ENCODE data around the gene BHLHA9. TPM values are rescaled to one million over a fixed set of nuclear protein-coding genes. Genes with fewer than 3 reads are reported as not detected.

BHLHA9 gene
- total and polyA plus RNA-seq, 7 experiments from 2014 or later = not detected

DNA sequence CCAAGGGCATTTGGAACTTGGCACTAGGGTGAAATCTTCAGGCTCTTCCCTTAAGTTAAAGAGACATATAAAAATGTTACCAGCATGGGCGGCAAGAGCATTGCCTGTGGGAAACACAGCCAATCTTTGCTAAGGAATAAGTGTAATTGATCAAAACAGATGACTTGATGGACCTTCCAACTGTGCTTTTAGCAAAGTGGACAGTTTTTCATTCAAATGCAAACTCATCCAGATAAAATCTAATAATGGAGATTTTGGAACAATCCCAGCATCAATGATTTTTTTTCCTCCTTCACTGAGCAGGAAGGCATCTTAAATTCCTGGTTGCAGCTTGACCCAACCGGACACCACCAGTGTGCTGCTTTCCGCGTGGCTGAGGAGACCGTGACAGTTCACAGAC, 42.9 kb upstream of the BHLHA9 start:
- Histone ChIP-seq H3K9me3 (ENCODE audit: control insufficient read depth in 2 of 3, low read length in 3 of 3) (no peaks in the 10 kb centered on the region), H3K4me3 (ENCODE audit: low read length) (no peak overlapping the region), H3K27ac (ENCODE audit: low read depth, low read length) (no peak overlapping the region), H3K4me1 (ENCODE audit: control insufficient read depth in 2 of 2, insufficient read depth in 2 of 2, low read length in 2 of 2) (peaks cover 0 to 7% of the 10 kb centered on the region in 2 donors), H3K36me3 (ENCODE audit: control insufficient read depth in 2 of 3, insufficient read depth in 3 of 3, low read length in 3 of 3) (no peaks in the 10 kb centered on the region), H3K27me3 (ENCODE audit: control insufficient read depth in 2 of 2, insufficient read depth in 2 of 2, low read length in 2 of 2) (peaks cover 0 to 6% of the 10 kb centered on the region in 2 donors)
- peaks cover 10 to 22% (median 17%) of the 10 kb centered on the region in 7 donors for H3K4me1 Mint-ChIP-seq
- ChIA-PET POLR2A (no interaction called here), CTCF (no interaction called here)
- peaks cover 38 to 57% (median 39%) of the 10 kb centered on the region in 5 donors for H3K27me3 Mint-ChIP-seq
- H3K9me3 Mint-ChIP-seq = peaks cover 0 to 3% (median 0%) of the 10 kb centered on the region in 11 donors
- H3K4me3 Mint-ChIP-seq = peak overlapping the region in 9 of 10 donors; percentile 78 to 92 (median 82)
- no peak for DNase-seq
- no peak for ATAC-seq
- H3K27ac Mint-ChIP-seq = no peak overlapping the region
- intact Hi-C loops (cut with micrococcal nuclease) = no loop called here
- peaks cover 0 to 4% (median 3%) of the 10 kb centered on the region in 5 donors for H3K36me3 Mint-ChIP-seq

DNA sequence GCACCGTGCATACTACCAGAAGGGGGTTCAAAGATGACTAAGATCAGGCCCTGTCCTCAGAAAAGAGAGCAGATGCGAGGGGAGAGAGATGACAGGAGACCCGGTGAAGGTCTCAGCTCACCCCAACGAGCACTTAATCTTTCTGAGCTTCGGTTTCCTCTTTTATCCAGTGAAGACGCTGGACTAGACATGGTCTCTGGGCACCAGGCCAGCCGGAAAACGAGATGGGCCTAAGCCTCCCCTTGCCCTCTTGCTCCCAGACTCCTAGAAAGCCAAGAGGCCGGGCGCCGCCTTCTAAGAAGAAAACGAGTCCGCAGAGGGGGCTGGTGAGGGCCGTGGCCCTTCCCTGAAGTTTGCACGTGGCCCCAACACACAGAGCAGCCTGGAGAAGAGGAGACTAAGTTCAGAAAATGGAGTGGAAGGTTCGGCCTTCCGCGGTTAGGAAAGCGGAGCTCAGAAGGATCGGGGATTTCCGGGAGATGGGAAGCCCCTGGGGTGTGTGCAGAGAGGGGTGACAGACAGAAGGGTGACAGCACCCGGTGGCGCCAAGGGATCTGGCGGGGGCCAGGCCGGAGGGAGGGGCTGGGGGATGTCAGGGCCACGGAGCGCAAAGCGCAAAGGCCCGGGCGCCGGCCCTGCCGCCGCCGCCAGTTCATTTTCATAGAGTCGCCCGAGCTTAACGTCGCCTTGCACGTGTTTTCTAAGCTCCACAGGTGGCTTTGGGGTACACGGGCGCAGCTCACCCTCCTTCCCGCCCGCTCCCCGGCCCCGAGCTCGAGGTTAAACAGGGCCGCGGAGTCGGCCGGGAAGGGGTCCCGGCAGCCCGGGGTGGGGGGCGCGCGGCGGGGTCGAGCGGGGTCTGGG, 42.1 kb upstream of the BHLHA9 start:
- DNase-seq (peak in 4 of 9 donors; percentile 10 to 23 (median 12)), ATAC-seq (peak; percentile 68)
- Histone ChIP-seq H3K4me1 (ENCODE audit: control insufficient read depth in 2 of 2, insufficient read depth in 2 of 2, low read length in 2 of 2) (peaks cover 0 to 7% of the 10 kb centered on the region in 2 donors), H3K9me3 (ENCODE audit: control insufficient read depth in 2 of 3, low read length in 3 of 3) (no peaks in the 10 kb centered on the region), H3K27ac (ENCODE audit: low read depth, low read length) (no peak overlapping the region), H3K27me3 (ENCODE audit: control insufficient read depth in 2 of 2, insufficient read depth in 2 of 2, low read length in 2 of 2) (peaks cover 0 to 6% of the 10 kb centered on the region in 2 donors), H3K4me3 (ENCODE audit: low read length) (no peak overlapping the region), H3K36me3 (ENCODE audit: control insufficient read depth in 2 of 3, insufficient read depth in 3 of 3, low read length in 3 of 3) (no peaks in the 10 kb centered on the region)
- CTCF ChIA-PET = no interaction called here
- POLR2A ChIA-PET = no interaction called here
- H3K36me3 Mint-ChIP-seq = peaks cover 0 to 4% (median 3%) of the 10 kb centered on the region in 5 donors
- H3K4me1 Mint-ChIP-seq = peaks cover 10 to 22% (median 17%) of the 10 kb centered on the region in 7 donors
- H3K27ac Mint-ChIP-seq = peak overlapping the region in 5 of 9 donors; percentile 23 to 86 (median 62)
- H3K4me3 Mint-ChIP-seq = peak overlapping the region; percentile 78 to 92 (median 83)
- H3K27me3 Mint-ChIP-seq = peaks cover 43 to 61% (median 46%) of the 10 kb centered on the region in 5 donors
- intact Hi-C loops (cut with micrococcal nuclease) = no loop called here
- H3K9me3 Mint-ChIP-seq = peaks cover 0 to 3% (median 0%) of the 10 kb centered on the region in 11 donors

DNA sequence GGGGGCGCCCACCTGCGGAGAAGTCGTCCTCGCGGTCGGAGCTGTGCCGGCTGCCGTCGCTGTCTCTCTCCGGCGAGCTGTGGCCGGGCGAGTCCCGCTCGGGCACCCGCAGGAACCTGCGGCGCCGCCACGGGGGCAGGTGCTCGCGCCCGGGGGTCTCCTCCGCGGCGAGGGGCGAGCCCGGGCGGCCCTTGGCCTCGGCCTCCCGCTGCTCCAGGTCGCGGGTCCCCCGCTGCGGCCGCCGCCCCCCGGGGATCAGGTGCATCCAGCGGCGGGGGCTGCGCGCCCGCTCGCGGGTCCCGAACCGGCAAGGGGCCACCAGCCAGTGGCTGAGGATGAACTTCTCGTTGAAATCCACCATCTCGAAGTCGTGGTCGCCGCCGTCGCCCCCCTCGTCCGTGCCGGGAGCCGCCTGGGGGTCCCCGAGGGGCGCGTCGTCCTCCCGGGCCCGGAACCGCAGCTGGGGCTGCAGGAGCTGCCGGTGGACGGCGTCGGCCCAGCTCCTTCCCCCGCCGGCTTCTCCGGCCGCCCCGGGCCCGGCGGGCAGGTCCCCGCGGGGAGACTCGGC, 41.4 kb upstream of the BHLHA9 start:
- Mint-ChIP-seq H3K4me1 (peaks cover 10 to 22% (median 17%) of the 10 kb centered on the region in 7 donors), H3K27ac (no peak overlapping the region), H3K36me3 (peaks cover 0 to 4% (median 3%) of the 10 kb centered on the region in 5 donors), H3K27me3 (peaks cover 41 to 62% (median 47%) of the 10 kb centered on the region in 5 donors), H3K9me3 (peaks cover 0 to 3% (median 0%) of the 10 kb centered on the region in 11 donors), H3K4me3 (peak overlapping the region in 3 of 10 donors; percentile 78 to 91 (median 82))
- Histone ChIP-seq H3K36me3 (ENCODE audit: control insufficient read depth in 2 of 3, insufficient read depth in 3 of 3, low read length in 3 of 3) (no peaks in the 10 kb centered on the region), H3K9me3 (ENCODE audit: control insufficient read depth in 2 of 3, low read length in 3 of 3) (no peaks in the 10 kb centered on the region), H3K4me3 (ENCODE audit: low read length) (no peak overlapping the region), H3K27me3 (ENCODE audit: control insufficient read depth in 2 of 2, insufficient read depth in 2 of 2, low read length in 2 of 2) (peaks cover 0 to 6% of the 10 kb centered on the region in 2 donors), H3K4me1 (ENCODE audit: control insufficient read depth in 2 of 2, insufficient read depth in 2 of 2, low read length in 2 of 2) (peaks cover 0 to 7% of the 10 kb centered on the region in 2 donors), H3K27ac (ENCODE audit: low read depth, low read length) (no peak overlapping the region)
- ATAC-seq (peak; percentile 22), DNase-seq (peak in 2 of 9 donors; percentile 17 to 28)
- POLR2A ChIA-PET = no interaction called here
- CTCF ChIA-PET = interaction anchor here (1.3 kb wide), 1 partner anchor 9 kb away, joined by 4 read pairs; no protein-coding TSS in a partner anchor
- intact Hi-C loops (cut with micrococcal nuclease) = no loop called here

DNA sequence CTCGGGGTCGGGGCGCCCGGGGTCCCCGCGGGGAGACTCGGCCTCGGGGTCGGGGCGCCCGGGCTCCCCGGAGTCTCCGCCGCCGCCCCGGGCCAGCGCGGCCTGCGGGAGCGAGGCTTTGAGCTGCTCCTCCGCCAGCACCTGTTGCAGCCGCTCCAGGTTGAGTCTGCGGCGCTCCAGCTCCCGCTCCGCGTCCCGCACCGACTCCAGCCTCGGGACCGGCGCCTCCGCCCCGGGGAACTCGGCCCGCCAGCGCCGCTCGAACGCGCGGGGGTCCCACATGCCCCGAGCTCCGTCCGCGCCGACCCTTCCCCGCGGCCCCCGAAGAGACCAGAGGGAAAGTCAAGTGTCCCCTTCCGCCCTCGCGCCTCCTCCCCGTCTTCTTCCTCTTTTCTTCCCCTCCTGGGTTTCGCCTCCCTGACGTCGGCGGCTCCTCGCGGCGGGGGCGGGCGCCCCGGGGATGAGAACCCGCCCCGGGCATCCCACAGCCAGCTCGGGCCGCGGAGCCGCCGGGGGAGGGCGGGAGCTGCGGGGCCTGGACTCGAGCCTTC, 40.8 kb upstream of the BHLHA9 start:
- CTCF ChIA-PET = interaction anchor here (1.3 kb wide), 1 partner anchor 9 kb away, joined by 4 read pairs; no protein-coding TSS in a partner anchor
- intact Hi-C loops (cut with micrococcal nuclease) = no loop called here
- H3K9me3 ChIP-seq (ENCODE audit: control insufficient read depth in 2 of 3, low read length in 3 of 3) = no peaks in the 10 kb centered on the region
- Mint-ChIP-seq H3K27ac (no peak overlapping the region), H3K4me3 (peak overlapping the region in 8 of 10 donors; percentile 49 to 91 (median 62)), H3K27me3 (peaks cover 46 to 67% (median 50%) of the 10 kb centered on the region in 5 donors), H3K36me3 (peaks cover 0 to 4% (median 3%) of the 10 kb centered on the region in 5 donors), H3K4me1 (peaks cover 10 to 22% (median 17%) of the 10 kb centered on the region in 7 donors), H3K9me3 (peaks cover 0 to 5% (median 0%) of the 10 kb centered on the region in 11 donors)
- H3K4me3 ChIP-seq (ENCODE audit: low read length) = peak overlapping the region; percentile 43
- H3K36me3 ChIP-seq (ENCODE audit: control insufficient read depth in 2 of 3, insufficient read depth in 3 of 3, low read length in 3 of 3) = no peaks in the 10 kb centered on the region
- no peak overlapping the region for H3K27ac ChIP-seq (ENCODE audit: low read depth, low read length)
- H3K27me3 ChIP-seq (ENCODE audit: control insufficient read depth in 2 of 2, insufficient read depth in 2 of 2, low read length in 2 of 2) = peaks cover 0 to 6% of the 10 kb centered on the region in 2 donors
- DNase-seq (peak in 7 of 9 donors; percentile 18 to 62 (median 27)), ATAC-seq (peak; percentile 72)
- peaks cover 0 to 7% of the 10 kb centered on the region in 2 donors for H3K4me1 ChIP-seq (ENCODE audit: control insufficient read depth in 2 of 2, insufficient read depth in 2 of 2, low read length in 2 of 2)
- POLR2A ChIA-PET = no interaction called here

GRCh38 chr17:1229900-1230501, 40.2 kb upstream of the BHLHA9 start:
- Mint-ChIP-seq H3K27ac (peak overlapping the region in 3 of 9 donors; percentile 62 to 67 (median 64)), H3K9me3 (peaks cover 0 to 5% (median 0%) of the 10 kb centered on the region in 11 donors), H3K36me3 (peaks cover 0 to 4% (median 3%) of the 10 kb centered on the region in 5 donors), H3K4me1 (peaks cover 10 to 22% (median 17%) of the 10 kb centered on the region in 7 donors), H3K27me3 (peaks cover 46 to 67% (median 54%) of the 10 kb centered on the region in 5 donors), H3K4me3 (peak overlapping the region; percentile 79 to 95 (median 90))
- H3K9me3 ChIP-seq (ENCODE audit: control insufficient read depth in 2 of 3, low read length in 3 of 3) = no peaks in the 10 kb centered on the region
- peaks cover 0 to 6% of the 10 kb centered on the region in 2 donors for H3K27me3 ChIP-seq (ENCODE audit: control insufficient read depth in 2 of 2, insufficient read depth in 2 of 2, low read length in 2 of 2)
- H3K27ac ChIP-seq (ENCODE audit: low read depth, low read length) = no peak overlapping the region
- peaks cover 0 to 7% of the 10 kb centered on the region in 2 donors for H3K4me1 ChIP-seq (ENCODE audit: control insufficient read depth in 2 of 2, insufficient read depth in 2 of 2, low read length in 2 of 2)
- ATAC-seq = no peak
- no peak overlapping the region for H3K4me3 ChIP-seq (ENCODE audit: low read length)
- CTCF ChIA-PET = interaction anchor here (1.3 kb wide), 1 partner anchor 10 kb away, joined by 4 read pairs; no protein-coding TSS in a partner anchor
- POLR2A ChIA-PET = no interaction called here
- no peak for DNase-seq
- intact Hi-C loops (cut with micrococcal nuclease) = no loop called here
- no peaks in the 10 kb centered on the region for H3K36me3 ChIP-seq (ENCODE audit: control insufficient read depth in 2 of 3, insufficient read depth in 3 of 3, low read length in 3 of 3)

DNA sequence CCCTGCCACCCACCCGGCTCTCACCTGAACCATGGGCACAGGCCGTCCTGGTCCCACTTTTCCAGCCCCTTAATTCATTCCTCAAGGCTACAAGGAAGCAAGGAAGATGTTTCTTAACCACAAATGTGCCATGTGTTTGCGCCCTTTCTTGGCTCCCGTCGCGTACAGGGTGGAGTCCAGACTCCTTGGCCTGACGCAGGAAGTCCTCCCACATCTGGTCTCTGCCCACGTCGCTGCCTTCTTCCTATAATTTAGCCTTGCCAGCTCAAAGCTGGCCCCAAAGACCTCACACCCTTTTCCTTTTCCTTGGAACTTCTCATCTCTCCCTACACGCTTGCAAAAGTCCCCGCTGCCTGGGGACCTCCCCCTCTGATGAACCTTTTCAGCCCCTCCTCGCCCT, 38.8 kb upstream of the BHLHA9 start:
- H3K4me3 ChIP-seq (ENCODE audit: low read length) = no peak overlapping the region
- peaks cover 46 to 58% (median 54%) of the 10 kb centered on the region in 5 donors for H3K27me3 Mint-ChIP-seq

More for the DNA sequence above, 38.8 kb upstream of the BHLHA9 start:
- ATAC-seq (no peak), DNase-seq (no peak)
- Histone ChIP-seq H3K4me1 (ENCODE audit: control insufficient read depth in 2 of 2, insufficient read depth in 2 of 2, low read length in 2 of 2) (peaks cover 0 to 7% of the 10 kb centered on the region in 2 donors), H3K27ac (ENCODE audit: low read depth, low read length) (no peak overlapping the region), H3K9me3 (ENCODE audit: control insufficient read depth in 2 of 3, low read length in 3 of 3) (no peaks in the 10 kb centered on the region), H3K27me3 (ENCODE audit: control insufficient read depth in 2 of 2, insufficient read depth in 2 of 2, low read length in 2 of 2) (peaks cover 0 to 6% of the 10 kb centered on the region in 2 donors), H3K36me3 (ENCODE audit: control insufficient read depth in 2 of 3, insufficient read depth in 3 of 3, low read length in 3 of 3) (no peaks in the 10 kb centered on the region)
- Mint-ChIP-seq H3K9me3 (peaks cover 0 to 5% (median 0%) of the 10 kb centered on the region in 11 donors), H3K4me3 (peak overlapping the region in 8 of 10 donors; percentile 5 to 73 (median 50)), H3K4me1 (peaks cover 10 to 22% (median 17%) of the 10 kb centered on the region in 7 donors), H3K27ac (peak overlapping the region in 1 of 9 donors; percentile 57), H3K36me3 (peaks cover 0 to 4% (median 3%) of the 10 kb centered on the region in 5 donors)
- CTCF ChIA-PET = no interaction called here
- intact Hi-C loops (cut with micrococcal nuclease) = no loop called here
- POLR2A ChIA-PET = no interaction called here
